Activated gamma-delta T cell treated with Interleukin-2 at 50 U/mL for 16 hours (primary cell): ENCODE measurements around the gene MYH9.

Source experiments
- DNase-seq: peaks from one replicate; pipeline ENCODE4 v3.0.0-alpha.2; 2020

Gene MYH9

DNA sequence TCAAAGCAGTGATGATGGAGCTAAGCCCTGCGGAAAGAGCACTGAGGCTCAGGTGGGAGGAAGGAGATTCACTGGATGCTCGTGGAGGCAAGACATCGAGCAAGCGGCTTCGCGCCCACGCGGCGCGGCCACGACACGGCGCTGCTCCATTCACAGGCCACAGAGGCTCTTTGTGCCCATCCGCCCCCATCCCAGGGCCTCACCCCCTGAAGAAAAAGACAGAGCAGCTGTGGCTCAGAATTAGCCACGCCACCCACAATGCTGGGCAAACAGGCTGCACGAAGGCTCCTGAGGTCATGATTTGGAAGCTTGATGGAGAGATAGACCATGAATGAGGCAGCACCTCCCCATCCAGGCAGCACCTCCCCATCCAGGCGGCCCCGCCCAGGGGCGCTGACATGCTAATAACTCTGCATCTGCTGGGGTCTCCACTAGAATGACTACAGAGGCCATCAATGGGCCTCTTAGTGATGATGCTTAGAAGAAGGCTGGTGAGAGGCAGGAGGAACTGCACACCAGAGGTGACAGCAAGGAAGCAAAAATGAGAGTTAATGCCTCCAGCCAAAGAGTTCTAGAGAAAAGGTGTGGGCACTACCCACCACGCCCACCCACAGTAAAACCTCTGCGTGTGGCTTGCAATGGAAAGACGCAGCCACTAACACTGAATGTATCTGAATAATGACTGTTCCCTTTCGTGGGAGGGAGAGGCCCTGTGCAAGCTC lies 43.5 kb downstream of the MYH9 start:
- DNase-seq, result no peak

DNA sequence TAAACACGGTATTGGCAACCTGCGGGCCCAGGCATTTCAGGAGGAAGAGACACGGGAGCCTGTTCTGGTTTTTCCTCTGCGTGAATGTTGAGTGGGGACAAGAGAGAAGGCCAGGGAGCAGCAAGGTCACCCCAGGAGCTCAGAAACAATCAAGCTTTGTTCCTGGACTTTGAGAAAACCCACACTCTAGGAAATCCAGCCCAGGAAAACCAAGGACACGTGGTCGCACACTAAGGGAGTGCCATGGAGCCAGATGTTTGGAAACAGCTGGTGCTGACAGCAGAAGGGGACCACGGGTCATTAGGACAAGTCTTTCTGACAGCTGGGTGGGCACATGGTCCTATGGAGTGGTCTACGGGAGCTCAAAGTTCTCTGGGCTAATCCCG lies 44.1 kb downstream of the MYH9 start:
- no peak for DNase-seq

GRCh38 chr22:36343070-36343719 lies 44.6 kb downstream of the MYH9 start:
- no peak for DNase-seq

DNA sequence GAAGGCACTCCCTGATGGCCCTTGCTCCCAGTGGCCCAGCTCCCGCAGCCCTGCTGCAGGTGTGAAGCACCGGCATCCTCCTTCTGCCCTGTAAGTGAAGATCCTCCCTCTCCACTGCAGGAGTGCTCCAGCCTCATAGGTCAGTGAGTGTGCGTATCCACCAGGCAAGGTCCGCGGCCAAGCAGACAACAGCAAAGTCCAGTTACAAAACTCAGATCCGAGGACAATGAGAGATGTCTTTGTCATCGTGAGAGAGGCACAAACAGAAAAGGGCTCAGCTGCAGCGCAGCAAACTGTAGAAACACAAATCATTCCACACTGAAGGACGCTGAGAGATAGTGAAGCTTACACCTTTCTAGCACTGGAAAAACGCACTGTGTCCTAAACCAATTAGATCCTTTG lies 46.1 kb downstream of the MYH9 start:
- DNase-seq, result no peak

DNA sequence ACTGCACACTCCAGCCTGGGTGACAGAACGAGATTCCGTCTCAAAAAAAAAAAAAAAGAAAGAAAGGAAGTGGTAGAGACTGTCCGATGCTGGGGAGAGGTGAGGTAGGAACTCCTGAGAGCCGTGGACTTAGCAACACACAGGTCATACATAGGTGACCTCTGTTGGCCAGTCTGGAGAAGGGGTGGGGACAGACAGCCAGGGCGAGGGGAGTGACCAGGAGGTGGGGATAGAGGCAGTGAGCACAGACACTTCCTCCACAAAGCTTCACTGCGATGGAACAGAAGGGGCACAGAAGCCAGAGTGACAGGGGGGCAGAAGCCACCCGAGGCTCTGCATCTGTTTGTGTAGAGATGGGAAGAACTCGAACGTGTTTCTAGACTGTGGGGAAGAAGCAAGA lies 47.1 kb downstream of the MYH9 start:
- DNase-seq, result no peak

DNA sequence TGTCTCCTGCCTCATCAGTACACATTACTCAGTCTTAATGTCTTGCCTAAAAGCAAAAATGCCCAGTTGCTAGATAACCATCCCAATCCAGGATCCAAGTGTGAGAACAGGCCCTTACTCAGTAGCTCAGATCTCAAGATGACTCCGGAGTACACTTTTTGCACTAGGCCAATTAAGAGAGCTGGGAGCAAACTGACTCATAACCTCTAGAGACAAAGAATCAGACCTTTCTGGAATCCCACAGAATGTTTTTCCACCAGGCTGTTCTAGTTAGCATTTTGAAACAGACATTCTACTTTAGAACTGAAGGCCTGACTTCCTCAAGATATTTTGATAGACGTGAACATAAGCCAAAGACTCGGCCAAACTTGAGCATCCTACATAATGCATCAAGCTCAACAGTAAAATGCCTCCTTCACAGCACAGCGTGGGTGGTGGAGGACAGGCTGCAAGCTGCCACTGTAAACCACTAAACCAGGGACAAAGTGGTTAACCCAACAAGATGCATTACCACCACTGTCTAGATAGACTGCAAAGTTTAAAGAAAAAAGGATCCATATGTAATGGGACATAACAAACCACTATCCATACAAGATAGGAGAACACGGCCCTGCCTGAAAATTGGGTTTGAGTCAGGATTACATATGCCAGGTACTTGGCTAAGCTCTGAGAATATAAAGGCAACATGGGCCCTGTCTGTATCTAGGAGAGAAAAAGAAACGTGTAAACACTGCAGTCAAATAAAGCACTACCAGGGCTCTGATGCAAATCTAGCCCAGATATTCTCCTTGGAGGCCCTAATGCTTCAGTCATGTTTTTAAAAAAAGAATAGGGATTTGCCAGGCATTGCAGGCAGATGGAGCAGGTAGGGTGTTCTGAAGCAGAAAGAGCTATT lies 48.3 kb downstream of the MYH9 start:
- no peak for DNase-seq

DNA sequence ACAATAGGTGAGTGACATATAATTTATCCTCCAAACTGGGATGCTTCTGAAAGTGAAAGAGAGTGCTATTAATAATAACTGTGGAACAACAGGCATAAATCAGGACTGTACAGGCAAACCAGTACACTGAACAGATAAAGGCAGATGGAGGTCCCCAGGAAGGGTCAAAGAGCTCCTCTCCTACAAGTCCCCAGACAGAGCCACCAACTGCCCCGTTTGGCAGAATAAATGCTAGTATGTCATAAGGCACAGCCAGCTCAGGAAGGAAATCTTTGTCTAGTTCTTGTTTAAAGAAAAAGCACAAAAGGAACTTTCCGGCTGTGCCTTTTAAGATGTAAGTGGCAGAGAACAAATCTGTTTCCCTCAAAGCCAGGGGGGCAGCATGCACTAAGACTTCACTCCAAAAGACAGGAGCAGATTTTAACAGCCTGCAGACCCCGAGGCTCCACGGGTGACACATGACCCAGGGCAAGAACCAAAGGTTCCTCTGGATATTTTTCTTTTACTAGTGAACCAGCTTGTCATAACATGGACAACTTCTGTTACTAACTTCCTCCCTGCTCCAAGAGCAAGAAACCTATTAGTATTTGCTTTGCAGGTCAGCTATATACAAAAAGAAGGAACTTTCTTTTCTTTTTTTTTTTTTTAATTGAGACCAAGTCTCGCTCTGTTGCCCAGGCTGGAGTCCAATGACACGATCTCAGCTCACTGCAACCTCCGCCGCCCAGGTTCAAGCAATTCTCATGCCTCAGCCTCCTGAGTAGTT lies 50.2 kb downstream of the MYH9 start:
- no peak for DNase-seq

DNA sequence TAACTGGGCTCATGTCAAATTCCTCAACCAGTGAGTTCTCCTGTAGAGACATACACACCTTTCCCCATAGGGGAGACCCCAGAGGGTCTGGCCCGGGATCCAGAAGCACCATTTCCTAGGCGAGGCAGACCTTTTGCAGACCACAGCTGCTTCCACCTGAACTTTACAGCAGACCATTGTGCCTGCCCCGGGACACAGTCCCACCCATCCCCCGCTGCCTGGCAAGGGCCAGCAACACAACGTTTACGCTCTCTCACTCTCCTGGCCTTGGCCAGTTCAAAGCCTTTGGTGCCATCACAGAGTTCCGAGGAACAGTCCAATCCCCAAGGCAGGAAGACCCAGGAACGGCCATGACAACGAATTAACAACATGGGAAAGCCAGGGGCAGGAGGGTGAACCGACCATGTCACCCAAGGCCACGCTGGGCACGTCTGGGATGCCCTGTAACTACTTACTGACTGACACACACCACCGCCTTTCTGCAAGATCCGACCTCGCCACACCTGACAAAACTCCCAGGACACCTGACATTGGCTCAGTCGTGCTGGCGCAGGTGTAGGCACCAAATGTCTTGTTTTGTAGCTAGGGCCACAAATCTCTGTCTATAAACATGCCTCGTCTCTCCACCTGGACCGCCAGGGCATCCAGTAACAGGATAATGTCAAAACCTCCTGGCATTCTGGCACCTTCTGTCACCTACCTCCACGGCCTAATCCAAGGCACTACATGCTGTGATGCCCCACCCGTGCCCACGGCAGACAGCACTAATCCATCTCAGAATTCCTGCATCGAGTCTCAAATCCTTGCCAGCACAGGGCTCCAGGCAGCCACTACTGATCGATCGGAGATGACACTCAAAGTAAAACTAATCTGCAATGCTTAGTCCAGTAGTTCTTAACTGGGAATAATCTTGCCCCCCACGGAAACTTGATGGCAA lies 51.3 kb downstream of the MYH9 start:
- DNase-seq, result no peak

DNA sequence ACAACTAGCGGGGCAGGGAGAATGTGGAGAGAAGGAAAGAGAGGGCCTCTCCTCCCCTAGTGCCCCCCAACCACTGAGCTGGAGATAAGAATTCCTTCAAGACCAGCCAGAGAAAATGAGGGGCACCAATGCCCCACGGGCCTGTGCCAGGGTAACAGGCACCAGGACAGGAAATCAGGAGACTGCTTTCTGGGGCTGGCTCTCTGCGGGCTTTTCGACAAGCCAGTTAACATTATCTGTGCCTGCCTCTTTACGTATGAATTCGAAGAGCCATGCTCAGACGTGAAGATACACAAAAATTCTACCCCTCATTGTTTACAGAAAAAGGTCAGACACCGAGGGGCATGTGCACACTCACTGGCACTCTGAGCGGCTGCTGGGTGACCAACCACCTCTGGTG lies 52.1 kb downstream of the MYH9 start:
- no peak for DNase-seq

DNA sequence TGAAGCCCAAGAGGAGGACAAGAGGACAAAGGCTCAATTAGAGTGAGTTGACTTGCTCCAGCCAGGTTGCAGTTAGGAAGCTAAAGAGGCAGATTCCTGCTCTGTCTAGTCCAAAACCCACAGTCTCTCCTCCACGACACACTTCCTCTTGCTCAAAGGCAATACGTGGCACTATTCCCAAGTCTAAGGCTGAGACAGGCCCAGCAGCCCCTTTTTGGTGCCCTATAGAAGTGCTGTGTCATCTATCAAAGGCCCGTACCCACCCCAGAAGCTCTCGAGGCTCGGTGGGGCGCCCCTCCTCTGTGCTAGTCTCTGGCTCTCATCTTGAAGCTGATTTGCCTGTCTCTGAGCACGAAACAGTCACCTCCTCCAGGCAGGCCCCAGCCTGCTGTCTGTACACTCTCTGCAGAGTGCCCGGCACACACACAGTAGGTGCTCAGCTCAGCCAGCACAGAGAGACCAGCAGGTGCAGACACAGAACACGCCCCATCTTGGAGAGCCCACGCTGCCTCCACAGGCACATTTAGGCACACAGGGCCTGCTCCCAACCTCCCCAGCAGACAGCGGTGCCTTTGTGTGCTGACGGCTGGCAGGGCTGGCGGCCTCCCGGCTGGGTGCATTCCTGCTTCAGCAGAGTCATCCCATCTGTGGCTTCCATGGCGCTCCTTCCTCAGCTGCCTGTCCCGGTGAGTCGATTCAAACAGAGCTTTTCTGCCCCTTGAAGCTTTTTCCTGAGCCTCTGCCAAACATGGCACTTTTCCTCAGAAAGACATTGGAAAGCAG lies 52.8 kb downstream of the MYH9 start:
- DNase-seq, result no peak

DNA sequence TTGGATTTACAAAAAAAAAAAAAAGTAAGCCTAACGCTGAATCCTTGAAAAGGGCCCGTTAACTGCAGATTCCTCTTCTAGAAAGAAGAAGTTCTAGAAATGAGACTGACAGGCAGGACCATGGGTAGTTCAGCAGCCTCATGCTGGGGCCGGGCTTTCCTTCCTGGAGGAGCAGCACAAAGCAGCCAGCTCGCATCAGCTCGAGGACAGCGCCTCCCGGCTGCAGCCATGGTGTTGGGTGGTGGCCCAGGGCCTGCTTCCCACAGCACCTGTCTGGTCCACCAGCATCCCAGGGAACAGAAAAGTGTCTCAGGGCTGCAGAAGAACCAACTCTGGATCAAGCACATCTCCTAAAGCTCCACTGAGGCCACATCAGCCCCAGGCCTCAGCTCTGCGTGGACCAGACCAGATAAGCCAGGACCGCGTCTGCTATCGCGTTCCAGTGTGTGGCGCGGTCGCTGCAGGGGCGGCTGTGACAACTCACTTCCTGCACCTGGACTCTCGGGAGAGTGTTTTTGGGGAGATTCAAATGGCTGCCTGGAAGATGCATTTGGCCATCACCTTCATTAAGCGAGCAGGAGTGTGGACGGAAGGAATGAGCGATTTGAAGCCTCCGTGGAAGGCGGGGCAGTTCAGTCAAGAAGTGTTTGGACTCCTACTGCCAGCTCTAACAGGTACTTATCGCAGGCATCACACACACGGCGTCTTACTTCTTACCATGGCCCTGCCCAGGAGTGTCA lies 53.5 kb downstream of the MYH9 start:
- no peak for DNase-seq

GRCh38 chr22:36333644-36334043 lies 54.1 kb downstream of the MYH9 start:
- no peak for DNase-seq

DNA sequence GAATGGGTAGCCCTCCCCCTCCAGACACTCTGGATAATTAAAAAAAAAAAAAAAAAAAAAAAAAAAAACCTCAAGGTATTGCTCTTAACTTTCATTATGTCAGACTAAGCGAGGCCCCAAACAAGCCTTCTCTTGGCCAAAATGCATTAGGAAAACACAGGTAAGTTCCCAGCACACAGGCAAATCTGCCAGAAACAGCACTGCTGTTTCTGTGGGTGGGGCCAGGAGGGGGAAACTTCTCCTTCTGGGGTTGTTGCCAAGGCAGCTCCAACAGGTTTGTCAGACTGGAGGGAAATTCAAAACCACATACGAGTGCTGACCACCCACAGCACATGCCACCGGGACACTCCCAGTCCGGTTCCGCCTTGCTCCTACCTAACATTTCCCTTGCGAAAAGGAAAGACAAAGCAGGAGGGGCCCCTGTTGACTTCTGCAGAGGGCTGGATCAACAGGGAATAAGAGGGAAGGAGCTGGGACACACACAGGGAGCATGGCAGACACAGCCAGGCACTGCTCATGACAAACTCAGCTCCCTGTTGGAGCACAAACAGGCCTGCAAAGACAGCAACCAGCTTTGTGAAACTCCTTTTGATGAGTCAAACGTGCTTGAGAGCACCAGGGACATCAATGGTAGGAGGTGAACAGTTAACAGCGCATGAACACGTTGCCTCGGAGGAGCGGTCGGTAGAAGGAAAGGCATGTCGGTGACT lies 55.0 kb downstream of the MYH9 start:
- peak; percentile 55 for DNase-seq

DNA sequence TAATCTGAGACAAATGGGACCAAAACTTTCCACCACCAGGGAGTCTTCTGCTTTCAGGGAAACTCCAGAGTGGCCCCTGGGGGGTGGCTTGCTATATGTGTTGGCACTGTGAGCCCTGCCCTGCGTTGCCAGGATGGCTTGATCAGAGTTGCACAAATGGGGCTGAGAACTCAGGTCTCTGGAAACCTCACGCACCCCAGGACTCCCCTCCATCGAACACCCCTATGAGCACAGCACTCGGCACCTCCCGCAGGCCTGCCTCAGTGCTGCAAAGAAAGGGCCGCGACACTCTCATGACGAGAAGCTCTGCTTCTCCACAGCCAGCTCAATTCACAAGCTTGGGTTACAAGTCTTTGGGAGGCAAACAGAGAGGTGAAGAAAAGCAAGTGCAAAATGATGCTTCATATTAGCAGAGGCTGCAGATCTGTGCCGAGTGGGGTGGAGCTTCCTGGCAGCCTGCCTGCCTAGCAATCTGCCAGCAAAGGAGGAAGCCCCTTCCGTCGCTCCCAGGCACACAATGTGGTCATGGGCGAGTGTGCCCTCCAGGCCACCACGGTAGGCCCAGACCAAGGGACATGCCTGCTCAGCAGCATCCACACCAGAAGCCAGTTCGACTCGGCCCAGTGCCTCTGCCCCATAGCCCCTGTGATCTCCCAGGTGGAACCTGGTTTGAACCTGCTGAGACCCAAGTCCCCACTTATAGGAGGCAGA lies 55.7 kb downstream of the MYH9 start:
- DNase-seq, result peak; percentile 60

GRCh38 chr22:36331306-36331911 lies 56.4 kb downstream of the MYH9 start:
- peak; percentile 74 for DNase-seq

DNA sequence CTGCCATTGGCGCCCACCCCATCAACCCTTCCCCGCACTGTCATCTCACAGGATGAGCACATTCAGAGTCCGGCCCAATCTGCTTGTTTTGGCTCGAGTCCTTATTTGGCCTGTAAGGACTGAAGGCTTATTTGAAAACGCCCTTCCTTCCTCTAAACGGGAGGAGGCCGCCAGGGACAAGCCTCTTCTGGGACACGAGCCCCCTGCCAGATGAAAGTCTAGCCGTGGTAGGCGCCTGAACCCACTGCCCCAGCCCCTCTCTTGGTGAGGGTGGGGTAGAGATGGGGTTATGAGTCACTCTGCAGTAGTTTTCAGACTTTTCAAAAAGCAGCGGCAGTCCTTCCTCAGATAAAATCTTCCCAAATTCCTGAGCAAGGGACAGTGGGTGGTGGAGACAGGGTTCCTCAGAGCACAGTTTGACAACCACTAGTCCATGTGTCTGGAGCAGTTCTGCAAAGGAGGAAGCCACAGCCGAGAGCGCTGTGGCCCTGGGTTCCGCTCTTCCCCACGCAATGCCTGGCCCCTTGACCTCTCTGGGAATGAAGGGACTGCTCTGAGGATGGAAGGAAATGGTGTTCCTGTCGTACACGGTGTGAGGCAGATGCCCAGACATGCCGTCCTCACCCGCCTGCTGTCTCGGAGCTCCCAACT lies 57.0 kb downstream of the MYH9 start:
- no peak for DNase-seq

DNA sequence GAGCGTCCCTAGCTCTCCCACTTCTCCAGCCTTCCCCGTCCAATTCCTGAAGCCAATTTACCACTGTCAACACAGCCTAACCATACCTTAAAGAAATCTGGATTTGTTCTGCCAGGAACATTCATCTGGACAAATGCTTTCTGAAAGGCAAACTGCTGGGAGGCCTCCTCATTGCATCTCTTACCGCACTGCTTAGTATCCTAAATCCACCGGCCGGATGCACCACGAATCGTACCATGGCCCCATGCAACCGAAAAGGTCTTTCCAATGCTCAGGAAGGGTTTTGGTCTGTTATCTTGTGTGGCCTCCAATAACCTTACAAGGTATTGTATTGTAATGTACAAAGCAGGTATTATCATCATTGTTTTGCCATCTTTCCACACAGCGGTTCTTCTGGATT lies 57.6 kb downstream of the MYH9 start:
- DNase-seq, result no peak
